SK-N-MC (cell line): ENCODE results near the gene ZMPSTE24.

ENCODE experiments used
- DNase-seq: peaks from one replicate; pipeline ENCODE4 v3.0.0-alpha.2; 2011; ENCODE audit warnings: low read depth, low spot score
- H3K27ac ChIP-seq: fragments of 200-600 bp; sonication (generic); 2 replicates; pipeline ENCODE4 v1.5.1; 2016; ENCODE audit warnings: mixed run types
- H3K36me3 ChIP-seq: fragments of 200-600 bp; sonication (generic); 2 replicates; pipeline ENCODE4 v1.6.1; 2017; ENCODE audit warnings: antibody characterized with exemption, low read length, mixed read lengths; ENCODE audit not compliant: insufficient read depth
- H3K4me3 ChIP-seq: fragments of 200-600 bp; sonication (generic); 2 replicates; pipeline ENCODE4 v1.5.1; 2016
- H3K9ac ChIP-seq: fragments of 200-600 bp; sonication (generic); 2 replicates; pipeline ENCODE4 v1.8.0; 2017; ENCODE audit warnings: mixed run types, mixed read lengths; ENCODE audit not compliant: insufficient read length
- H3K9me3 ChIP-seq: fragments of 200-600 bp; sonication (generic); 2 replicates; pipeline ENCODE4 v1.6.1; 2017; ENCODE audit warnings: low read depth, mild to moderate bottlenecking, antibody characterized with exemption, low read length, moderate library complexity, mixed read lengths
- EZH2 ChIP-seq: fragments of 200-600 bp; sonication (generic); IDR thresholded peaks from one replicate; pipeline ENCODE4 v1.6.1; 2017; ENCODE audit warnings: antibody characterized with exemption
- FOXP2 ChIP-seq: optimal IDR thresholded peaks from 2 replicates; pipeline ENCODE3; 2011; ENCODE audit warnings: mild to moderate bottlenecking, moderate library complexity; ENCODE audit not compliant: insufficient read depth; ENCODE audit errors: extremely low read length, control extremely low read depth
- POLR2AphosphoS5 ChIP-seq: IDR thresholded peaks from 2 replicates; pipeline ENCODE4 v1.6.1; 2012; ENCODE audit warnings: mild to moderate bottlenecking, low read depth, low read length, borderline replicate concordance

Gene ZMPSTE24

GRCh38 chr1:40299366-40300248 lies 41.6 kb downstream of the ZMPSTE24 start:
- no peak overlapping the region for H3K27ac ChIP-seq
- H3K9ac ChIP-seq = no peak overlapping the region
- no peak overlapping the region for H3K4me3 ChIP-seq
- peaks cover under 1% of the 10 kb centered on the region for H3K36me3 ChIP-seq
- no peak for DNase-seq
- no peaks in the 10 kb centered on the region for H3K9me3 ChIP-seq
- TF ChIP-seq FOXP2 (no peak), POLR2AphosphoS5 (no peak), EZH2 (no peak)

GRCh38 chr1:40300249-40300567 lies 42.2 kb downstream of the ZMPSTE24 start:
- no peak for DNase-seq
- H3K4me3 ChIP-seq = no peak overlapping the region
- no peaks in the 10 kb centered on the region for H3K9me3 ChIP-seq
- TF ChIP-seq POLR2AphosphoS5 (no peak), FOXP2 (no peak)
- no peak overlapping the region for H3K9ac ChIP-seq
- no peak overlapping the region for H3K27ac ChIP-seq
- H3K36me3 ChIP-seq = no peaks in the 10 kb centered on the region

DNA sequence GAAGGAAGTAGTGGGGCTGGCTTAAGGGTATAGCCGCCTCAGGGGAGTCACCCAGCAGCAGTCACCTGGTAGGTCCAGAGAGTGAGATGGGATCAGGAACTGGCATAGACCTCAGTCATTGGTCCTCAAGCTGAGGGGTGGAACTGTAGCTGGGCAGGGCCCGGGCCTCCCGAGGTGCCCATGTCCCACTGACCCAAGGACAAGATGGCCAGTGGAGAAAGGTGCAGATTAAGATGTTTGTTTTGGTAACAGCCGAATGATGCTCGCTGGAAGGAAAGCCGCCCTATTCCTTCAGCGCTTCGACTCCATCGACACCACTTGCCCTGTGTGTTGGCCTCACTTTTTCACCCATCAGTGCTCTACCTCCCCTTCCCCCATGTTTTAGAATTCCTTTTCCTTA lies 42.6 kb downstream of the ZMPSTE24 start:
- TF ChIP-seq EZH2 = no peak
- TF ChIP-seq FOXP2 = no peak
- no peak for TF ChIP-seq POLR2AphosphoS5
- Histone ChIP-seq H3K4me3 (no peak overlapping the region), H3K27ac (no peak overlapping the region), H3K36me3 (no peaks in the 10 kb centered on the region), H3K9ac (no peak overlapping the region), H3K9me3 (no peaks in the 10 kb centered on the region)
- no peak for DNase-seq

- H3K4me3 ChIP-seq = no peak overlapping the region
- no peaks in the 10 kb centered on the region for H3K36me3 ChIP-seq
- no peaks in the 10 kb centered on the region for H3K9me3 ChIP-seq
- no peak overlapping the region for H3K9ac ChIP-seq
- TF ChIP-seq EZH2 (no peak), FOXP2 (no peak), POLR2AphosphoS5 (no peak)
- no peak overlapping the region for H3K27ac ChIP-seq
- DNase-seq = no peak
Measured at GRCh38 chr1:40301066-40301465, 43.0 kb downstream of the ZMPSTE24 start.

DNA sequence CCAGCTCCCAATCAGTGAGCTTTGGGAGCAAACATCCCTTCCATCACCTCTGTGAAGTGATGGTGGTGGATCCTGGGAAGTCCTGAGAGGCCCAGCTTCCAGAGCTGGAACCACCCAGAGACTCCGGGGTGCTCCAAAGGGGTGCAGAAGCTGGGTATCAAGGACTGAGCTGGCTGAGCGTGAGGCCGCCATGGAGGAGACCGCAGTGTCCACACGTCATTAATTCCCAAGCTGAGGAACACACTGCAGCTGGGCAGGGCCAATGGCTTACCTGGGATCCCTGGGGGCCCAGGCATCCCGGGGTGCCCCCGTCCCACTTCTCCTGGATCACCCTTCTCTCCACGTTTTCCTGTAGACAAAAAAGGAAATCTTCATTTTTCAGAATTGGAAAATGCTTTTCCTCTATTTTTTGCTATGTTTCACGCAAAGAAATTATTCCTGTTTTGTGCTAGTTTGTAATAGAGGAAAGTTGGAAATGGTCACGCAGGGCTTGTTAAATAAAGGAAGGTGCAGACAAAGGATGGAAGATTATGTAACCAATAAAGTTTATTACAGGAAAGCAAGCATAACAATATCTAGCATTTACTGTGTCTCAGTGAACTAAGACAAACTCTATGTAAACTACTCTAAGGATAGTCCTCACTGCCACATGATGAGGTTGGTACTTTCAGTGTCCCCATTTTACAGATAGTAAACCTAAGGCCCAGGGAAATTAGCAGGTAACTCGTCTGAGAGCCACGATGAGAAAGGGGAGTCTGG lies 43.7 kb downstream of the ZMPSTE24 start:
- H3K4me3 ChIP-seq = no peak overlapping the region
- H3K27ac ChIP-seq = no peak overlapping the region
- H3K9me3 ChIP-seq = no peaks in the 10 kb centered on the region
- no peak for DNase-seq
- H3K9ac ChIP-seq = no peak overlapping the region
- TF ChIP-seq POLR2AphosphoS5 = no peak
- no peak for TF ChIP-seq EZH2
- TF ChIP-seq FOXP2 = no peak
- no peaks in the 10 kb centered on the region for H3K36me3 ChIP-seq

- Histone ChIP-seq H3K4me3 (no peak overlapping the region), H3K9ac (no peak overlapping the region), H3K36me3 (no peaks in the 10 kb centered on the region), H3K27ac (no peak overlapping the region), H3K9me3 (no peaks in the 10 kb centered on the region)
- TF ChIP-seq POLR2AphosphoS5 (no peak), EZH2 (no peak), FOXP2 (no peak)
- no peak for DNase-seq
Measured at GRCh38 chr1:40302475-40302874, 44.4 kb downstream of the ZMPSTE24 start.

DNA sequence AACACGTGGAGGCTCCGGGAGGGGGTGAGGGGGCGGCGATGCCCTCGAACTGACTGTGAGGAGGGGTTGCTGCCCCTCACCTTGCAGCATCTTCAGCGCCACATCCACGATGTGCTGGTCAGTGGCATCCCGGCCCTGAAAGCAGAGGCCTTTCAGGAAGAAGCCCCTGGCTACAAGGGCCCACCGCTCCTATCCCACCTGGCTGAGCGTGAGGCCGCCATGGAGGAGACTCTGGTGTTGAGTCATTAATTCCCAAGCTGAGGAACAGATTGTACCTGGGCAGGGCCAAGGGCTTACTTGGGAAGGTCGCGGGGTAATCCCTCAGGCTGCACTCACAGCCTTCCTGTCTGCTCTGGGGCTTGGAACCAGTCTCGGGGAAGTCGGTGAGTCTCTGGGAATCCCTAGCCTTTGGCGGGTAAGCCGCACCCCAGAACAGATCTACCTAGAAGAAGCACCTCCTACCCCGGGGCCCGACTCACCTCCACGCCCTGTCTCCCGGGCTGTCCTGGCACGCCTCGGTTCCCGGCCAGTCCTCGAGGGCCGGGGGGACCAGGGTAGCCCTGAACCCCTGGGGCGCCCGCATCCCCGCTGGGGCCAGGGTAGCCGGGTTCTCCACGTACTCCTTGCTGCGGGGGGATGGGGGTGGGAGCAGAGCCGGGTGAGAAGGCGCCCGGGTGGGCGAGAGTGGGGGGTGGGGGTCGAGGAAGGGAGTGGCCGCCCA lies 45.2 kb downstream of the ZMPSTE24 start:
- no peak for TF ChIP-seq FOXP2
- no peak for TF ChIP-seq EZH2
- no peak for TF ChIP-seq POLR2AphosphoS5
- H3K9ac ChIP-seq = no peak overlapping the region
- H3K27ac ChIP-seq = no peak overlapping the region
- no peak overlapping the region for H3K4me3 ChIP-seq
- H3K36me3 ChIP-seq = no peaks in the 10 kb centered on the region
- no peak for DNase-seq
- H3K9me3 ChIP-seq = no peaks in the 10 kb centered on the region

GRCh38 chr1:40303790-40304189 lies 45.8 kb downstream of the ZMPSTE24 start:
- no peak for DNase-seq
- no peak for TF ChIP-seq POLR2AphosphoS5
- H3K4me3 ChIP-seq = no peak overlapping the region
- H3K9ac ChIP-seq = no peak overlapping the region
- H3K9me3 ChIP-seq = no peaks in the 10 kb centered on the region
- H3K36me3 ChIP-seq = no peaks in the 10 kb centered on the region
- no peak overlapping the region for H3K27ac ChIP-seq

DNA sequence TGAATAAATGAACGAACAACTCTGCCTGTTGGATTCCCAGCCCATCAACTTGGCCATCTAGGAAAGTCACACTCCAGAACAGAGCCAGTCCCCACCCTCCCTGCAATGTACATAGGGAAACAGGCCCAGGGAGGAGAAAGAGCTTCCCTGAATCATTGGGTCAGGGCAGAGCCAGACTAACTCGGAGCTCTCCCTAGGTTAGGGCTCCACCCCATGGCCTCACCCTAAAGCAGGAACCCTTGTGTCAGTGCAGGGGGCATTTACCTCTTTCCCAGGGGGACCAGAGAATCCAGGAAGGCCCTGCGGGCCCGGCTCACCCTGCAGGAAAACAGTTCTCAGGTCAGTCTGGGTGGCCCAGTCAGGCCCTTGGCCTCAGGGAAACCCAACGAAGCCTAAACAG lies 47.4 kb downstream of the ZMPSTE24 start:
- Histone ChIP-seq H3K4me3 (no peak overlapping the region), H3K27ac (no peak overlapping the region), H3K9ac (no peak overlapping the region), H3K36me3 (no peaks in the 10 kb centered on the region), H3K9me3 (no peaks in the 10 kb centered on the region)
- no peak for DNase-seq
- no peak for TF ChIP-seq POLR2AphosphoS5
- TF ChIP-seq EZH2 = no peak
- no peak for TF ChIP-seq FOXP2
